H9 (cell line): ENCODE measurements around the gene CDH23. TPM values are rescaled to one million over a fixed set of nuclear protein-coding genes. Genes with fewer than 3 reads are reported as not detected.

Source experiments
- DNase-seq: peaks from one replicate; pipeline ENCODE4 v3.0.0-alpha.2; 2017
- H2AFZ ChIP-seq: one replicate; pipeline ENCODE4 v1.6.1; 2013; ENCODE audit warnings: mild to moderate bottlenecking, low read length, control low read depth, moderate library complexity
- H2AK5ac ChIP-seq: 2 replicates; pipeline ENCODE4 v1.6.1; 2013; ENCODE audit warnings: low read length, control low read depth, mixed read lengths; ENCODE audit not compliant: insufficient read length
- H2BK120ac ChIP-seq: one replicate; pipeline ENCODE4 v1.6.1; 2013; ENCODE audit warnings: low read depth, mild to moderate bottlenecking, low read length, control low read depth, inconsistent platforms; ENCODE audit not compliant: poor library complexity, severe bottlenecking
- H2BK12ac ChIP-seq: 2 replicates; pipeline ENCODE4 v1.6.1; 2013; ENCODE audit warnings: low read length, control low read depth, mixed read lengths, low read depth; ENCODE audit not compliant: insufficient read length
- H2BK15ac ChIP-seq: 2 replicates; pipeline ENCODE4 v1.6.1; 2013; ENCODE audit warnings: low read depth, low read length, control low read depth
- H2BK20ac ChIP-seq: one replicate; pipeline ENCODE4 v1.6.1; 2013; ENCODE audit warnings: low read depth, mild to moderate bottlenecking, low read length, control low read depth, inconsistent platforms; ENCODE audit not compliant: poor library complexity, severe bottlenecking
- H2BK5ac ChIP-seq: 2 replicates; pipeline ENCODE4 v1.6.1; 2013; ENCODE audit warnings: low read length, control low read depth, mixed read lengths; ENCODE audit not compliant: insufficient read length
- H3K14ac ChIP-seq: 2 replicates; pipeline ENCODE4 v1.6.1; 2013; ENCODE audit warnings: low read length, control low read depth; ENCODE audit not compliant: insufficient read depth
- H3K18ac ChIP-seq: 2 replicates; pipeline ENCODE4 v1.6.1; 2013; ENCODE audit warnings: low read depth, mild to moderate bottlenecking, mixed read lengths, low read length, control low read depth; ENCODE audit not compliant: insufficient read length
- H3K23ac ChIP-seq: 2 replicates; pipeline ENCODE4 v1.6.1; 2013; ENCODE audit warnings: low read length, control low read depth, mixed read lengths, low read depth; ENCODE audit not compliant: insufficient read length
- H3K23me2 ChIP-seq: 2 replicates; pipeline ENCODE4 v1.6.1; 2013; ENCODE audit warnings: low read depth, mild to moderate bottlenecking, mixed read lengths, low read length, control low read depth; ENCODE audit not compliant: insufficient read length, poor library complexity, severe bottlenecking
- H3K27ac ChIP-seq: 2 replicates; pipeline ENCODE4 v1.5.1; 2013; ENCODE audit warnings: low read length, control low read depth, mixed read lengths, low read depth; ENCODE audit not compliant: insufficient read length
- H3K27me3 ChIP-seq: 2 replicates; pipeline ENCODE4 v1.6.1; 2013; ENCODE audit warnings: low read length, control low read depth, inconsistent platforms; ENCODE audit not compliant: insufficient read depth
- H3K4ac ChIP-seq: 2 replicates; pipeline ENCODE4 v1.6.1; 2013; ENCODE audit warnings: low read depth, mild to moderate bottlenecking, control low read depth, inconsistent platforms, low read length, moderate library complexity
- H3K4me1 ChIP-seq: 2 replicates; pipeline ENCODE4 v1.6.1; 2013; ENCODE audit warnings: low read length, control low read depth, inconsistent platforms; ENCODE audit not compliant: insufficient read depth
- H3K4me2 ChIP-seq: 2 replicates; pipeline ENCODE4 v1.6.1; 2013; ENCODE audit warnings: low read length, control low read depth, mixed read lengths; ENCODE audit not compliant: insufficient read length, insufficient read depth
- H3K56ac ChIP-seq: 2 replicates; pipeline ENCODE4 v1.6.1; 2013; ENCODE audit warnings: low read depth, mild to moderate bottlenecking, mixed read lengths, low read length, control low read depth; ENCODE audit not compliant: insufficient read length
- H3K79me1 ChIP-seq: 2 replicates; pipeline ENCODE4 v1.6.1; 2013; ENCODE audit warnings: low read depth, mild to moderate bottlenecking, moderate library complexity, low read length, control low read depth, inconsistent platforms; ENCODE audit not compliant: insufficient read depth, poor library complexity, severe bottlenecking
- H3K79me2 ChIP-seq: 2 replicates; pipeline ENCODE4 v1.6.1; 2013; ENCODE audit warnings: low read length, control low read depth, inconsistent platforms; ENCODE audit not compliant: insufficient read depth
- H3K9ac ChIP-seq: 2 replicates; pipeline ENCODE4 v1.6.1; 2013; ENCODE audit warnings: low read length, control low read depth, mixed read lengths; ENCODE audit not compliant: insufficient read length; ENCODE audit errors: extremely low read depth
- H3K9me3 ChIP-seq: one replicate; pipeline ENCODE4 v1.6.1; 2013; ENCODE audit warnings: low read depth, low read length, inconsistent platforms; ENCODE audit not compliant: control insufficient read depth
- H3T11ph ChIP-seq: one replicate; pipeline ENCODE4 v1.6.1; 2013; ENCODE audit warnings: mild to moderate bottlenecking, low read length, control low read depth, inconsistent platforms
- H4K20me1 ChIP-seq: one replicate; pipeline ENCODE4 v1.6.1; 2013; ENCODE audit not compliant: control insufficient read depth, insufficient read length, insufficient read depth
- H4K5ac ChIP-seq: 2 replicates; pipeline ENCODE4 v1.6.1; 2013; ENCODE audit warnings: low read depth, mild to moderate bottlenecking, mixed read lengths, low read length, control low read depth; ENCODE audit not compliant: insufficient read length
- H4K8ac ChIP-seq: replicated peaks from 2 replicates; pipeline ENCODE4 v1.6.1; 2013; ENCODE audit warnings: low read length, control low read depth, mixed read lengths, low read depth; ENCODE audit not compliant: insufficient read length
- H4K91ac ChIP-seq: 2 replicates; pipeline ENCODE4 v1.6.1; 2013; ENCODE audit warnings: low read depth, mild to moderate bottlenecking, moderate library complexity, mixed read lengths, low read length, control low read depth; ENCODE audit not compliant: insufficient read length
- H3K27ac Mint-ChIP-seq, 3 experiments: 2 replicates in 2 of 3; 3 replicates in 1 of 3; pipeline ENCODE4 v1.8.0; 2020 to 2021; ENCODE audit warnings: mixed read lengths in 3 of 3, mild to moderate bottlenecking in 1 of 3, moderate library complexity in 1 of 3
- H3K27me3 Mint-ChIP-seq: 2 replicates; pipeline ENCODE4 v1.8.0; 2021; ENCODE audit warnings: low read depth, mild to moderate bottlenecking, moderate library complexity, mixed read lengths
- H3K36me3 Mint-ChIP-seq, 3 experiments: 2 replicates in 2 of 3; 3 replicates in 1 of 3; pipeline ENCODE4 v1.8.0; 2020 to 2021; ENCODE audit warnings: low read depth in 3 of 3, mixed read lengths in 3 of 3; ENCODE audit not compliant: insufficient read depth in 1 of 3
- H3K4me1 Mint-ChIP-seq, 2 experiments: 2 replicates each; pipeline ENCODE4 v1.8.0; 2020; ENCODE audit warnings: mixed read lengths in 2 of 2
- H3K4me3 Mint-ChIP-seq, 2 experiments: 2 replicates in 1 of 2; 3 replicates in 1 of 2; pipeline ENCODE4 v1.8.0; 2020 to 2021; ENCODE audit warnings: mild to moderate bottlenecking in 2 of 2, mixed read lengths in 2 of 2, moderate library complexity in 1 of 2
- H3K9me3 Mint-ChIP-seq, 2 experiments: 2 replicates in 1 of 2; 3 replicates in 1 of 2; pipeline ENCODE4 v1.8.0; 2020; ENCODE audit warnings: mild to moderate bottlenecking in 2 of 2, mixed read lengths in 2 of 2, moderate library complexity in 1 of 2
- WGBS: extraction: QIAGEN DNeasy Blood & Tissue Kit; methylation state at CpG from one replicate; pipeline ENCODE4 v1.1.7; 2013; ENCODE audit warnings: missing lambda C conversion rate, low lambda C conversion rate, mixed read lengths; ENCODE audit not compliant: insufficient read length; ENCODE audit errors: extremely low coverage; 5-methylcytosine and 5-hydroxymethylcytosine counted together
- total RNA-seq: library from RNA; stranded (reverse); gene quantifications from 2 replicates; pipeline ENCODE4 v1.2.1, GENCODE V29; 2021
- TF ChIP-seq, protein P1 (sequence below): fragments of 200-600 bp; sonication (generic); conservative IDR thresholded peaks from 3 replicates; pipeline ENCODE4 v1.8.0; 2021; ENCODE audit warnings: antibody characterized with exemption, mild to moderate bottlenecking

Gene CDH23
- total RNA-seq, 1 experiment from 2014 or later, result 2.1 TPM

DNA sequence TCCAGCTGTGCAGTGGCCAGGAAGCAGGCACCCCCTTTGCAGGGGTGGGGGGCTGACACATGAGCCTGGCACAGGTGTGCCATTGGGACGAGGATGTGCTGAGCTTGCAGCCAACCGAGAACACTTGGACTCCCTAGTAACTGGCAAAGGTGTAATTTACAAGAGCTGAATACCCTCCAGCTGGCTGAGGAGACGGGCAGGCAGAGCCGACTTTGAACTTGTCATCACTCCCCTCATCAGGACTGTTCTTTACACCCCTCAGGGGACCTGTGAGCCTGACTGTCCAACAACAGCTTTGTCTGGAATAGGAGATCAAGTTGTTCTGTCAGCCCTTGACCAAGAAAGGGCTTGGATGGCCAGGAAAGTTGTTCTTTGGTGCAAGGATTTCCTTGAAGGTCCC lies 61.2 kb downstream of the CDH23 start:
- H2BK12ac ChIP-seq, result no peak overlapping the region
- H2AFZ ChIP-seq, result no peak overlapping the region
- H3K9me3 Mint-ChIP-seq, result no peaks in the 10 kb centered on the region
- no peak overlapping the region for H3T11ph ChIP-seq
- H3K27me3 Mint-ChIP-seq, result peaks cover 8% of the 10 kb centered on the region
- no CpG with 5 or more reads among the region's 4 CpGs for WGBS
- no peak overlapping the region for H3K4me3 Mint-ChIP-seq
- no peak overlapping the region for H3K4ac ChIP-seq
- H2BK5ac ChIP-seq, result no peak overlapping the region
- H4K20me1 ChIP-seq, result no peaks in the 10 kb centered on the region
- TF ChIP-seq, protein P1, sequence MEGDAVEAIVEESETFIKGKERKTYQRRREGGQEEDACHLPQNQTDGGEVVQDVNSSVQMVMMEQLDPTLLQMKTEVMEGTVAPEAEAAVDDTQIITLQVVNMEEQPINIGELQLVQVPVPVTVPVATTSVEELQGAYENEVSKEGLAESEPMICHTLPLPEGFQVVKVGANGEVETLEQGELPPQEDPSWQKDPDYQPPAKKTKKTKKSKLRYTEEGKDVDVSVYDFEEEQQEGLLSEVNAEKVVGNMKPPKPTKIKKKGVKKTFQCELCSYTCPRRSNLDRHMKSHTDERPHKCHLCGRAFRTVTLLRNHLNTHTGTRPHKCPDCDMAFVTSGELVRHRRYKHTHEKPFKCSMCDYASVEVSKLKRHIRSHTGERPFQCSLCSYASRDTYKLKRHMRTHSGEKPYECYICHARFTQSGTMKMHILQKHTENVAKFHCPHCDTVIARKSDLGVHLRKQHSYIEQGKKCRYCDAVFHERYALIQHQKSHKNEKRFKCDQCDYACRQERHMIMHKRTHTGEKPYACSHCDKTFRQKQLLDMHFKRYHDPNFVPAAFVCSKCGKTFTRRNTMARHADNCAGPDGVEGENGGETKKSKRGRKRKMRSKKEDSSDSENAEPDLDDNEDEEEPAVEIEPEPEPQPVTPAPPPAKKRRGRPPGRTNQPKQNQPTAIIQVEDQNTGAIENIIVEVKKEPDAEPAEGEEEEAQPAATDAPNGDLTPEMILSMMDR, result no peak
- H3K27ac ChIP-seq, result no peak overlapping the region
- no peak overlapping the region for H2BK20ac ChIP-seq
- H2BK15ac ChIP-seq, result no peak overlapping the region
- no peak overlapping the region for H3K23ac ChIP-seq
- no peak overlapping the region for H3K4me2 ChIP-seq
- H3K4me1 ChIP-seq, result no peaks in the 10 kb centered on the region
- H4K5ac ChIP-seq, result no peak overlapping the region
- H4K8ac ChIP-seq, result no peak overlapping the region
- H4K91ac ChIP-seq, result no peak overlapping the region
- H2AK5ac ChIP-seq, result no peak overlapping the region
- H3K23me2 ChIP-seq, result no peaks in the 10 kb centered on the region
- H2BK120ac ChIP-seq, result no peak overlapping the region
- H3K36me3 Mint-ChIP-seq, result no peaks in the 10 kb centered on the region
- no peak overlapping the region for H3K56ac ChIP-seq
- H3K79me2 ChIP-seq, result no peaks in the 10 kb centered on the region
- H3K18ac ChIP-seq, result no peak overlapping the region
- DNase-seq, result no peak
- H3K14ac ChIP-seq, result no peak overlapping the region
- no peaks in the 10 kb centered on the region for H3K9me3 ChIP-seq
- no peak overlapping the region; a peak in 1 of 7 replicates for H3K27ac Mint-ChIP-seq
- H3K79me1 ChIP-seq, result no peaks in the 10 kb centered on the region
- no peaks in the 10 kb centered on the region for H3K27me3 ChIP-seq
- H3K4me1 Mint-ChIP-seq, result no peaks in the 10 kb centered on the region
- H3K9ac ChIP-seq, result no peak overlapping the region
